Raji (cell line): ENCODE results near the gene TNFAIP6.

Experiments
- POLR2A ChIP-seq: IDR thresholded peaks from 2 replicates; pipeline ENCODE4 v1.6.1; 2011; ENCODE audit warnings: low read depth, low read length, control low read depth; ENCODE audit not compliant: insufficient read depth

The TNFAIP6 gene, protein sequence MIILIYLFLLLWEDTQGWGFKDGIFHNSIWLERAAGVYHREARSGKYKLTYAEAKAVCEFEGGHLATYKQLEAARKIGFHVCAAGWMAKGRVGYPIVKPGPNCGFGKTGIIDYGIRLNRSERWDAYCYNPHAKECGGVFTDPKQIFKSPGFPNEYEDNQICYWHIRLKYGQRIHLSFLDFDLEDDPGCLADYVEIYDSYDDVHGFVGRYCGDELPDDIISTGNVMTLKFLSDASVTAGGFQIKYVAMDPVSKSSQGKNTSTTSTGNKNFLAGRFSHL

DNA sequence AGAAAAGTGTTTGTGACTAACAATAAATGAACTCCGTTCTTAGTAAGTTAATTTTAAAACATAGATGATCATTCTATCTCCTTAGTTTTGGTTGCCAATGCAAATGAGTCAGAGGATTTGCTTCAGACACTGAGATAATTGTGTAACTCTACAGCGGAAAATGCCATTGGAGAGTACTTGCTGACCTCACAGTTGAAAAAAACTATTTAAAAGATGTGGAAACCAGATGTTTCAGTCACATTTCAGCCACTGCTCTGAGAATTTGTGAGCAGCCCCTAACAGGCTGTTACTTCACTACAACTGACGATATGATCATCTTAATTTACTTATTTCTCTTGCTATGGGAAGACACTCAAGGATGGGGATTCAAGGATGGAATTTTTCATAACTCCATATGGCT lies at the start of gene TNFAIP6:
TSS of gene TNFAIP6 (plus strand) at position 234 of the 400 bp plus-strand sequence. CDS start at position 309, 75 bp downstream.
- no peak for TF ChIP-seq POLR2A

DNA sequence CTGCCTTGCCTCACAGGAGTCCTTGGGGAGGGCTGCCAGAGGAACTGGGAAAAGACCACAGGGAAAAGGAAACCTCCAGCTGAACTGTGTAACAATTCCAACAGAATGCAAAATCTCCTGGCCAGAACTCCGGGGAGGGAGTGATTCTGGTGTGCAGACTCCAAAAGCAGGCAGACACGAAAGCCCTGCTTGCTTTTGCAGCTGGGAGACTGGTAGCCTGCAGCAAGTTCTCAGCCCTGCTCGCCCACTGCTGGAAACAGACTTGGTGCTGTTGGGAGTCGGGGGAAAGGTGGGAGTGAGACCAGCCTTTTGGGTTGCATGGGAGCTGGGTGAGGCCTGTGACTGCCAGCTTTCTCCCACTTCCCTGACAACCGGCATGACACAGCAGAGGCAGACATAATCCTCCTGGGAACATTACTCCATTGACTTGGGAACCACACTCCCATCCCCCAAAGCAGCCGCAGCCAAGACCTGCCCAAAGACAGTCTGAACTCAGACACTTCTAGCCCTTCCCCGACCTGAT lies 42.0 kb upstream of the TNFAIP6 start:
- no peak for TF ChIP-seq POLR2A

DNA sequence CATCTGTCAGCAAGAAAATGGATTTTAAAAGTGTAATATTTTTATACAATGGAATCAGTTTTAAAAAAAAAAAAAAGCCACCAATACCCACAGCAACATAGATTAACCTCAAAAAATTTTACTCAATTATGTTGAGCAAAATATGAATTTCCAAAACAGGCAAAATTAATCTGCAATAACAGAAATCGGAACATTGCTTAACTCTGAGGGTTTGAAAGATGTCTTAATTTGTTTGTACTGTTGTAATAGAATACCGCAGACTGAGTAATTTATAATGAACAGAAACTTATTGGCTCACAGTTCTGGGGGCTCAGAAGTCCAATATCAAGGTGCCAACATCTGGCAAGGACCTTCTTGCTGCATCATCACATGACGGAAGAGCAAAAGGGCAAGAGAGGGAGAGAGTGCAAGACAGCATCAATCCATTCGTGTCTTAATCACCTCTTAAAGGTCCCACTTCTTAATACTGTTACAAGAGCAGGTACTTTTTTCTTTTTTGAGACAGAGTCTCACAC lies 31.8 kb upstream of the TNFAIP6 start:
- TF ChIP-seq POLR2A: no peak

DNA sequence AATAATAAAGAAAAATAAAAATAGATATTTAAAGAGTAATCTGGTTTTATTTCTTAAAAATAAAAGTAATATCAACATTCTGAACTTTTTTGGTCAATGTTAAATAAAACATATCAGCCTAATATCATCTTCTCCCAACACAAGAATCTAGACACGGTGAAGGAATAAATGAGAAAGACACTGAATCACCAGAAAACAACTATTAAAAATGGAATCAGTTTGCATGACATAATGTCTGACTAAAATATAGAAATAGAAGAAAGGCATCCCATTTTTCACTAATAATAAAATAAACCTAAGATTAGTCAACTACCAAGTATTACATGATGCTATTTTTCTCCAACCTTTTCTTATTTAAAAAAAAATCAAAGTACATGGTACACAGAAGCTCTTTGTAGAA lies 30.8 kb upstream of the TNFAIP6 start:
- no peak for TF ChIP-seq POLR2A

DNA sequence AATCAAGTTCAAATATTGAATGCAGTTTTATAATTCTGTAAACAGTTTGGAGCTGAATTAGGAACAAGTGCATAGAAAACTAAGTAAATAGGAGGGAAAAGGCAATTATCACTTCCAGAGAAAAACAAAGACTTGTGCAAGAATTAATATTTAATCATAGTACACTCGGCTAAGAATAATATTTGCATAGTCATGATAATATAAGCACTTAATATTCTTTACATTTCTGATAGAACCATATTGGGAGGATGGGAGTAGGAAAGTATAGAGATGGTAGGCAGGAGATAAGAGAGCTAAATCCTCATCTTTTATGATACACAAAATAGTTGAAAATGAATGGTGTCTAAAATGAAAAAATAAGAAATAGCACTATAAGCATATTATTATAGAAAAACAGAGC lies 27.4 kb upstream of the TNFAIP6 start:
- no peak for TF ChIP-seq POLR2A

DNA sequence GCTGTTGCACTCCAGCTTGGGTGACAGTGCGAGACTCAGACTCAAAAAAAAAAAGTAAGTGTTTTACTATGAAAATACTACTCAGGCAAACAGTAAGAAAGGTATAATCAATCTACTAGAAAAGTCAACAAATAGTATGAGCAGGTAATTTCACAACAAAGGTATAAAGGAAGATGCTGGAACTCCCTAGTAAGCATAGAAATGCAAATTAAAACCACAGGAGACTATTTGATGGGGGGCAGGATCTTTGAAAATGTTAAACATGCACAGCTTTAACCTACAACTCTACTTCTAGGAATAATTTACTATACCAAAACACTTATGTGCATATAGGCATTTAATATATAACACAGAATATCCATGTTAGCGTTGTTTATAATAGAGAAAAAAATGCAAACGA lies 24.3 kb upstream of the TNFAIP6 start:
- no peak for TF ChIP-seq POLR2A

DNA sequence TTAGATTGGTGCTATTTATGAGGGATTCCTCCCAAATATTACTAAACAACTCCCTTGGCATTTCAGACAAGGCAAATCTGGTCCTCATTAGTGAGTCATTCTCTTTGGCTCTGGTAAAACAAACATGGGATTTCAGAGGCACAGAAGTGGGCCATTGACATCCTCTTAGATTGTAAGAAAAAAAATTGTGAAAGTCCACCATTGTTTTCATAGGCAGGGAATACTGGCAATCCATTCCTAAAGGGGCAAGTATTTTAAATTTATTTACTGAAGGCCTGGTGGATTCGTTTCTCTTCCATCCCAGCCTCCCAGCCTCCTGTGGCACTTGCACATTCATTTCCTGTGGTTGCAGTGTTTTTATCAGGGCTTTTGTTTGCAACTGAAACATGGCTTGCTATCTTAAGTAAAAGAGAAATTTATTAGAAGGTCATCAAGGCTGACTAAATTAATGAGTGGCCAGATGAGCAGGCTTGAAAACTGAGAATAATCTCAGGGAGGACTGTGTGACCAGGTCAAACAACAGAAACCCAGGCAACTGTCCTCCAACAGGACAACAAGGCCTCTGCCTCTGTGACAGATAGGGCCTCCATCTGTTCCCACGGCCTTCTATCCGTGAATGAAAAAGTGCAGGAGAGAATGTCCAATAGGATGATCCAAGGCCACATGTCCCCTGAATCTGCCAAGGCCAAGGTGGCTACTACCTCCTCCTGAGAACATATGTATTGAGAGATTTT lies 23.1 kb upstream of the TNFAIP6 start:
- TF ChIP-seq POLR2A: no peak

DNA sequence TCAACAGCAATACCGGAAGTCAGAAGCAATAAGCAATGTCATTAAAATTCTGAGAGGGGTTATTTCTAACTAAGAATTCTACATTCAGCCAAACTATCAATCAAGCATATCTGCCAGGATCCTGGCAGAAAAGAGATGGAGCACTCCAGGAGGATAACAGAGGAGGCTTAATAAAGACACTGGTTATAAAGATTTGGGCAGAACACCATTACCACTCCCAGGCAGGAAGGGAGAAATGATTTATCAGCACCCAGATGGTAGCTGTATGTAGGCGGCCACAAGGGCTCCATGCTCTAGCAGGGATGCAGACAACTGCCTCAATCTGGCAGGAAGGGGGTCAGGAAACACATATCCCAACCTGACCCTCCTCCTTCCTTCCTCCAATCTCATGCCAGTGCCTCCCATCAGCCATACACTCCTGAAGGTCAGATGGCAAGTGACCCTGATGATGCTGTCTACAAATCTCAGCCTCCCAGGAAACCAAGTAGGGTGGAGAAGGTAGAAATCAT lies 20.5 kb upstream of the TNFAIP6 start:
- no peak for TF ChIP-seq POLR2A

DNA sequence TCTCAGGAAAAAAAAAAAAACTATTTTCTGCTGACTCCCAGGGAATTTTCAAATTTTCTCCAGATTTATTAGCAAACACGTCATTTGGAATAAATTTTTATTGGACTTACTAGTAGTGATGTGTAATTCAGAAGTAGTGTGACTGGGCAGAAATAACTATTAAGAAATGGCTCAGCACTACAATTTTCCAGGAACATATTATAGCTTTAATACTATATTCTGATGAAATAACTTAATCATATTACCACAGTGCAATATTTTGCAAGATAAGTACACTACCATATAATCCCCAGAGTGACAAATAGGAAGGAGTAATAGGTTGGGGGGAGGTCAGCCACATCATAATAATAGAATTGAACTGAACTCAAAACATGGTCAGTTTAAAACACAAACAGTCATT lies 19.7 kb upstream of the TNFAIP6 start:
- no peak for TF ChIP-seq POLR2A

DNA sequence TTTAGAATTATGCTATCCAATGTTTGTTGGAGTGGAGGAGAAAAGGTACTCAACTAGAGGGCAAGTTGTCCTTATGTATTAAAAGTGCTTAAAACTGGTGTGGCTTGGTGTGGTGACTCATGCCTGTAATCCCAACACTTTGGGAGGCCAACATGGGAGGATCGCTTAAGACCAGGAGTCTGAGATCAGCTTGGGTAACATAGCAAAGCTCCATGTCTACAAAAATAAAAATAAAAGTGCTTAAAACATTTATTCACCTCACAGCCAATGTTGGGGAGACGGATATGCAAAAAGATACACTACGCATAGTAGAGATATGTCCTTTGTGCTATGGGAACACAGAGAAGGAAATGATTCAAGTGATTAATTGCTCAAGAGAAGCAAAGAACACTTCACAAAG lies 19.3 kb upstream of the TNFAIP6 start:
- no peak for TF ChIP-seq POLR2A

DNA sequence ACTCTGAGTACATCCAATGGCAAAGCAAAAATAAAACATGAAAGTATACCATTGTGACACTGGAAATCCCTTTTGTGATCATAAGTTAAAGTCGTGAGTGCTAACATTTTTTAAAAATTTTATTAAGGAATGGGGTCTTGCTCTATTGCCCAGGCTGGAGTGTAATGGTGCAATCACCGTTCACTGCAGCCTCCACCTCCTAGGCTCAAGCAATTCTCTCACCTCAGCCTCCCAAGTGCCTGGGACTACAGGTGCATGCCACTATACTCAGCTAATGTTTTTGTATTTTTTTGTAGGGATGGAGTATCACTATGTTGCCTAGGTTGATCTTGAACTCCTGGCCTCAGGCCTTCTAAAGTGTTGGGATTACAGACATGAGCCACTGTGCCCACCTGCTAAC lies 14.3 kb upstream of the TNFAIP6 start:
- no peak for TF ChIP-seq POLR2A

DNA sequence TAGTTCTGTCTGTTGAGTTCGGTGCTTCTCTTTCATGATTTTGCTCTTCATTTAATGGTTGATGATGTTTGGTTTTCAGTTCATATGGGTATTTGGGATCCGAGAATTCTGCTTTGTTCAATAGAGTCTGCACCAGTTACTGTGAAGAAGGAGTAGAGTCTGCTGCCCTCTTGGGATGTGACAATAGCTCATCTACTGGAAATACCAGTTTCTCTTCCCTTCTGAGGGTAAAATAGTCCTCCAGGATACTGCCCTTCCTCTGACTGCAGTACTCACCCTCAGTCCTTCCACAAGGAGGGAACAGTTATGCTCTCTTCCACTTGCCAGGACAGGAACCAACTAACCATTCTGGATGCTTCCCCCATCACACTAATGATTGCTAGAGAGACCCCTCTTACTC lies 12.5 kb upstream of the TNFAIP6 start:
- TF ChIP-seq POLR2A: no peak

DNA sequence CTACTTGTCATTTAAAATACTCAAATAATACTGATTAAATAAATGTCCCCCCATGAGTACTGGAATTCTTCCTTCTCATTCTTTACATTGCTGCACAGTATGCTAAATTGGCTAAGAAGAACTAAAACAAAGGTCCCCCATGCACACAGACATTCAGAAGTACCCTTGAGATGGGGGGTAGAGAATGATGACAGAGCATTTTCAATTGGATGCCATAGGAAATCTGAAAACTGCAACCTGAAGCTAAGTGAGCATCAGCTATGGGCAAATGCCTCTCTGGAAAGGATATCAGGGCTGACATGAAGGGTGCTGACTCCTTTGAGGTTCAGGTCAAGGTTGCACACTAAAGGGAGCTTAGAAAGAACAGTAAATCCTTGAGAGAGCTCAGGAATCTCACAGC lies 10.1 kb upstream of the TNFAIP6 start:
- TF ChIP-seq POLR2A: no peak

DNA sequence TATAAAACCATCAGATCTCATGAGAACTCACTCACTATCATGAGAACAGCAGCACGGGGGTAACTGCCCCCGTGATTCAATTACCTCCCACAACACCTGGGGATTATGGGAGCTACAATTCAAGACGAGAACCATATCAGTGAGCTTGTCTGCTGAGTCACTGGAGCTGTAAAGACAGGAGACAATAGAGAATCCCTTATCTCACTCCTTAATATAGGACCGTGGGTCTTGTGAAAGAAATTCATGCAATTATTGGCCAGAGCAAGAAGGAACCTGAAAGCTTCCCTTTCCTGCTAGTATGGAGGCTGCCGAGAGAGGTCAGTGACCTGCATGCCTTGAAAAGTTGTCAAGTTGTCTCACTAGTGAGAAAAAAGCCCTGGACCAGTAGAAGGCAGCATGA lies 9.5 kb upstream of the TNFAIP6 start:
- TF ChIP-seq POLR2A: no peak

DNA sequence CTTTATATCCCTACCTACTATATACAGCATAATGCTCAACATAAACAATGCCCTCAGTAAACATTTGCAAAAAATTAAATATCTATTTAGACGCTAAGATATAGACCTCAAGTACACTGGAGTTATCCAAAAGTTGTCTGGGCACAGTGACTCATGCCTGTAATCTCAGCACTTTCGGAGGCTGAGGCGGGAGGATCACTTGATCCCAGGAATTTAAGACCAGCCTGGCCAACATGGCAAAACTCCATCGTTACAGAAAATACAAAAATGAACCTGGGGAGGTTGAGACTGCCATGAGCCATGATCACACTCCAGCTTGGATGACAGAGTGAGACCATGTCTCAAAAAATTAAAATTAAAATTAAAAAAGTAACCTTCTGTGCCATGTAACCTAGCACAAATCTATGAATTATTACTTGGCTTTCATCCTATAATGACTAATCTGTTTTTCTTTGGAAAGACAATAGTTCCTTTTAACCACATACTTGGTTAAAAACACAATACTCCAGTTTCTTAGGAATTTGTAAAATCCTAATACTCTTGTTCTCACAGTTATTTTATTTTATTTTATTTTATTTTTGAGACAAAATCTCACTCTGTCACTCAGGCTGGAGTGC lies 6.7 kb upstream of the TNFAIP6 start:
- no peak for TF ChIP-seq POLR2A
